Fibroblast of upper back skin (primary cell): ENCODE results near the gene ZNF619.
A peak's percentile ranks its signal among the peaks of the same experiment; 100 is the strongest.
"Not testable (repeated sequence)": the region's sequence is repeated elsewhere in the genome, so short reads cannot be mapped to it uniquely, and the experiment has no call there.

Source experiments
- DNase-seq: peaks from one replicate; pipeline ENCODE4 v3.0.0-alpha.2; 2013

Gene ZNF619

DNA sequence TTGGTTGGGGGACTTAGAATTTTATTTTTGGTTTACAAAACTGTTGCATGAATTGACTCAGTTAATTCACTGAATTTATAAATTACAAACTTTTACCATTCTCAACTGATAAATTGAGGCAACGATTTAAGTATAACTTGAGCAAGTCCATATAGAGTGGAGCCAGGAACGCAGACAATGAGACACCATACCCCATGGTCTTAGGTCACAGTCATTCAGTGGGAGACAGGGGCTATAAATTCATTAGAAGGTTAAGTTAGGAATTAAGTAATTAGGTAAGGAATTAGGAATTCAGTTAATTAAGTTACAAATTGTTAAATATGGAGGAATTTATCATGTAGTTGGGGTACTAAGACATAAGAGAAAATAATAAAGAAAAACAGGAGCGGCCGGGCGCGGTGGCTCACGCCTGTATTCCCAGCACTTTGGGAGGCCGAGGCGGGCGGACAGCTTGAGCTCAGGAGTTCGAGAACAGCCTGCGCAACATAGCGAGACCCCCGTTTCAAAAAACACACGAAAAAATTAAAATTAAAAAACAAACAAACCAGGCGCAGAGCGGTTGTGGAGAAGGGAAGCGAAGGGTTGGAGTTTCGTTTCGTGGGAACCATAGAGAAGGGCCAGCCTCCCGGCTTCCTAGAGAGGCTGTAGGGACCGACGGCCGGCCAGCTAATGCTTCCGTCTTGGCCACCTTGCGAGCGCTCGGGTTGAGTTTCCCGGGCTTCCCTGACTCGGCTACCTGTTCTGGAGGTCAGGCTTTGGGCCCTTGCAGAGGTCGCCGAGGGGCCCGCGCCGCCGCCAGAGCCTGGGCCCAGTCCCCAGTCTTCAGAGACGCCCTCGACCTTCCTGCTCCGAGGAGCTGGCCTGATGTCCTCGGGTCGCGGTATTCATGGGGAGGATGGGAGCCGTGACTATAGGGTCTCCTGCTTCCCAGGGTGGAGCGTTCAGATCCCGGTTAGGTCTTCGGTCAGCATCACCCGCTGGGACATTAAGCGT, at the start of gene ZNF619:
Gene ZNF619, plus strand, starts transcription at position 645 of the 993 bp plus-strand sequence. CDS start 858 bp downstream, outside the sequence.
- peak; percentile 73 for DNase-seq

DNA sequence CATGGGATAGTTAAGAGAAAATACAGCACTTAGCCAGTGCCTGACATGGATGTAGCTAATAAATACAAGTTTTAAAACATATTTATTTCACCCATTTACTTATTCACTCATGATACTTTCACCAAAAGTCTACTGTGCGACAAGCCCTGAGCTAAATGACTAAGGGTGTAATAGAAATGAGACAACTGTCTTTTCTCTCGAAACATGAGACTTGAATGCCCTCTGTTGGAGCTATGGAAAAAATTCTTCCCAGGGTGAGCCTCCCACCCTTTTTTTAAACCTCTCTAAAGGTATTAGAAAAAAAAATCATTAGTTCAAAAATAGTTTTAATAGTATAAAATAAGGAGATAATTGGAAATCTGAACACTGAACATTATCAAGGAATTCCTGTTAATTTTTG, 44.1 kb upstream of the ZNF619 start:
- DNase-seq = no peak

DNA sequence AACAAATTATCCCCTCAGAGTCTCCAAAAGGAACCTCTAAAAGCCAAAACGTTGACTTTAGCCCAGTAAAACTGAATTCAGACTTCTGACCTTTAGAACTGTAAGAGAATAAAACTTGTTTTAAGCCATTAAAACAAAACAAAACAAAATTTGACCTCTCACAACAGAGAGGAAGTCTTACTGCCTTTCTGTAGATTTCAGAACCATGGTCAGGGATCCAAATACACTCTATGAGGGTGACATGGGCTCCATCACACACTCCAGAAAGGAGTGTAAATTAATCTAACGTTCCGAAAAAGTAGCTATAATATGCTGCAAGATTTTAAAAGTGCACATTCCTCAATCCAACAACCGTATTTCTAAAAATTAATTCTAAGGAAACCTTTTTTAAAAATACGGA, 39.0 kb upstream of the ZNF619 start:
- DNase-seq = no peak

DNA sequence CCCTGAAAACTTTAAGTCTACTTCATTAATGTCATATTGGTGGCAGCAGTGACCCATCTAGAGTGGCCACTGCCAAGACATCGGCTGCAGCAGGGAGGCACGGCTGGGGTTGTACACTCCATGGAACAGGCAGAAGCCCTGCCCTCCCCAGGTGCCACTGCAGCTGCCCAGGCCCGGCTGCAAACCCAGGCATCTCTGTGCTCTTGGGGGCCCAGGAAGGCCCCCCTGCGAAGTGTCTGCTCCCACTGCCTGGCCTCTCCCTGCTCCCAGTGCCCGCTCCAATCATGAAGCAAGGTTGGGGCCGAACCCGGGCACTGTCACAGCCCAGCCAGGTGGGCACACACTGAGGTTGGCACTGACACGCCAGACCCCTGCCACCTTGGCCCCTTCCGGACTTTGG, 31.9 kb upstream of the ZNF619 start:
- DNase-seq = no peak

DNA sequence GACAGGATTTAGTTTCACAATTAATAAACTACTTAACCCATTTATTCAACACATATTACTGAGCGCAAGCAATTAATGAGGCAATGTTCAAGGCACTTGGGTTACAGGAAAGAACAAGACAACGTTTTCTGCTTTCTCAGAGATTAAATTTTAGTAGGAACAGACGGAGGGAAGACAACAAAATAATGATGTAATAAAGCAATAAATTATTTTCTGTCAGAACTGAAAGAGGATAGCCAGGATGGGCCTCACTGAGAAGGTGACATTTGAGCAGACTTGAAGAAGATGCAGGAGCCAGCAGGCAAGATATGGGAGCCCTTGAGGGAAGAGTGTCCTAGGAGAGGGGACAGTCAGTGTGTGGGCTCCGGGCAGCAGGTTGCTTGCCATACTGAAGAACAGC, 31.0 kb upstream of the ZNF619 start:
- no peak for DNase-seq

DNA sequence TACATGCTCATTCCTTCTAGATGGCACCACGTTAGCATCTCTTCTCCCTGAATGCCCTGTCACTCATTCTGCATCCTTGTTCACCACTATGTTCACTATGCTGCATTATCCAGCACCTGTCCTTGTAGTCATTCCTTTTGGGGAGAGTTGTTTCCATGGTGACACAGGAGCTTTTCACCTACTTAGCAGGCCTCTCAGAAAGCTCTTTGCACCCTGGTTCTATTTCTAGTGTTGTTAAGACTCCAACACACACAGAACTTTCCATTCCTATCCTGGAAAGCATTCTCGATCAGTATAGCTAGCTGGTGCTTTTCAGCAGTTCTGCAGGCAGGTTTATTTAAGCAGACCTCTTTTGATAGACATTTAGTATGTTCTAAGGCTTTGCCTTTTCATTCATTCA, 26.5 kb upstream of the ZNF619 start:
- no peak for DNase-seq

DNA sequence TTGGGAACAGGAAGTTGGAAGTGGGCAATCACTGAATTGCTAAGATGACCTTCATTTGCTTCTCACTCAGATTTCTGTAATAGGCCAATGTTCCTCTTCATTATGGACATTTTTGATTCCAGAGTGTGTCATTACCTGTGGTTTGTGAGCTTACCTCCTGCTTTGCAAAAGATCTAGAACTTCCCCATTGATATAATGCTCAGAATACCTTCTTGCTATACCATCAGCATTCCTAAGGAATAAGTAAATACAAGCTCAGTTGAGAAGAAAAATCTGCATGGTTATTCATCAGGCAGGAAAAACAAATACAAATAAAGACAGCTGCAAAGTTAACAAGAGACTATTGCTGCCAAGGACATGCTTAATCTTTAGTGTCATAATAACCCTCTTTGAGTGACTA, 25.4 kb upstream of the ZNF619 start:
- DNase-seq = no peak

DNA sequence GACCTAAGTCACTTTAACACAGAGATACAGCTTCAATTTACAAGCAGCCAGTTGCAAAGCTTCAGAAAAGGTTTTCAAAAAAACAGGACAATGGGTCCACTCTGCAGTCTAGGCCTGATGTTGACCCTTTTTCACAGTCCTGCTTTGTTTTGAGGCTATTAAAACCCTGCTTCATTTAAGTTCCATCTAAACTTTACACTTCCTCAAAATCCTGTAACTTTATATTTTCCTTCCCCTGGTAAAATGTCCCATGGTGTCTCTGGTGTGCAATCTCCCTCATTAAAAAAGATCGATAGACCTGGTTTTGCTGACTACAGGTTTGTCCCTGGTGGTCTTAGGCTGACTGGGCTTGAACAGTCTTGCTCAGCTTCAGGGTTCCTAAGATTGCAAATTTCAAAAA, 24.9 kb upstream of the ZNF619 start:
- no peak for DNase-seq

DNA sequence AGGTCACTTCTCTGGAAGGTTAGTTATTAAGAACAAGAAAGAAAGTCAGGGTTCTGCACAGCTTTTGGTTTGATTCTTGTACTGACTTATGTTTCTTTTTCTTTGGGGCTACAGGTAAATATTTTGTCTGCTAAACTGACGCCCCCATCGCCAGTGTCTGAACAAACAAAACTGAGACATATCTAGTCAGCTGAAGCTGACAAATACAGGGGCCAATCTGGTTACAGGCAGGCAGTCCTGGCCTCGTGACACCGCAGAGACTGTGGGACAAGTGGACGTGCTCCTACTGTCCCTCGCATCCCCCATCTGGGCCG, 24.4 kb upstream of the ZNF619 start:
- no peak for DNase-seq

DNA sequence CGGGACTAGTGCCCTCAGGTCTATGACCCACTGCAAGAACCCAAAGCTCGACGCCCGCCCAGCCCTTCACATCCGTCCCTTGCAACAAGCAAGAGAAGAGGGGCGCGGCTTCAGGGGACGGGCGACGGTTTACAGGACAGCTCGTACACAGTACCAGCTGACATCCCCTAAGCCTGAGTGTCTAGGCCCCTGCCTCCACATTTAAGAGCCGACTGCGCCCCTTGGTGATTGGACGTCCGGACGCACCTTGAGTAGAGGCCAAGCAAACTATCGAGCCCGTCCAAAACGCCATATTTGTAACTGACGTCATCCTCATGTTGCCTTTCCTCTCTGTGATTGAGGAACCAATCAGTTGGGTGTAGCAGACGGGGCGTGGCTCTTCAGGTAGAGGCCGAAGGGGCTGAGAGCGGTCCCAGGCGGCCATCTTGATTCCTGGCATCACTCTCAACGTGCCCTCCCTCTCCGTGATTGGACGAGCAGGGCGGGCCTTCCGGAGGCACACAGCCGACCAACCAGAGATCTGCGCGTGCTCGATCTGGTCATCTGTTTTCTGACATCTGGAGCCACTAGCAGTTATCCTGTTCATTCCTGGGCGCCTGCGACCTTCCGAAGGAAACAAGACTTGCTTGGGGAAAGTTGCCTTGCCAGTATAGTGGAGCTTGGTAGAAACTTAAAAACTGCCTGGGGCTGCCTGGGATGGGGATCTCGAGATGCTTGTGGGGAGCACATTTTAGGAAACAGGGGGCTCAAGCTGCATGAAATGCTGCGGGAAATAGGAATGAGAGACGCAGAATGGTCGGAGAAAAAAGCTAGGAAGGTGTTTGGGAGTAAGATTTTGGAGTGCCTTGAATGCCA, 23.8 kb upstream of the ZNF619 start:
- DNase-seq = peak; percentile 99

DNA sequence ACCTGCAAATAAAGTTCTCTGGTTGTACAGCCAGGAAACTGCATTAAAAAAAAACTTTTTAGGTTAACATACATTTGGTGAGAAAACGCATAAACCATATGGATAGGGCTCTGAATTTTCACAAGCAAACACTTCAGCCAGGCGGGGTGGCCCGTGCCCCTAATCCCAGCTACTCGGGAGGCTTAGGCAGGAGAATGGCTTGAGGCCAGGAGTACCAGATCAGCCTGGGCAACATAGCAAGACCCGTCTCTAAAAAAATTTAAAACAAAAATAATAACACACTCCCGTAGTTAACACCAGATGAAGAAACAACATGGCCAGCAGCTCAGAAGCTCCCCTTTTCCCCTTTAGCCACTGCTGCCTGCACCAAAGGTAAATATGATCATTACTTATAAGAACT, 23.0 kb upstream of the ZNF619 start:
- no peak for DNase-seq

DNA sequence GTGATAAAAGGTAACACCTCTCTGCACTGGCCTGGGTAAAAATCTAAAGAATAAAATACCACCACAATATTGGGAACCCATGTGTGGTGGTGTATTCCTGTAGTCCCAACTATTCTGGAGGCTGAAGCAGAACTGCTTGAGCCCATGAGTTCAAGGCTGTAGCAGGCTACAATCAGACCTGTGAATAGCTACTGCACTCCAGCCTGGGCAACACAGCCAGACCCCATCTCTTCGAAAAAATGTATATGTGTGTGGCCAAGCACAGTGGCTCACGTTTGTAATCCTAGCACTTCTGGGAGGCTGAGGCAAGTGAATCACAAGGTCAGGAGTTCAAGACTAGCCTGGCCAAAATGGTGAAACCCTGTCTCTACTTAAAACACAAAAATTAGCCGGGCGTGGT, 21.6 kb upstream of the ZNF619 start:
- no peak for DNase-seq

DNA sequence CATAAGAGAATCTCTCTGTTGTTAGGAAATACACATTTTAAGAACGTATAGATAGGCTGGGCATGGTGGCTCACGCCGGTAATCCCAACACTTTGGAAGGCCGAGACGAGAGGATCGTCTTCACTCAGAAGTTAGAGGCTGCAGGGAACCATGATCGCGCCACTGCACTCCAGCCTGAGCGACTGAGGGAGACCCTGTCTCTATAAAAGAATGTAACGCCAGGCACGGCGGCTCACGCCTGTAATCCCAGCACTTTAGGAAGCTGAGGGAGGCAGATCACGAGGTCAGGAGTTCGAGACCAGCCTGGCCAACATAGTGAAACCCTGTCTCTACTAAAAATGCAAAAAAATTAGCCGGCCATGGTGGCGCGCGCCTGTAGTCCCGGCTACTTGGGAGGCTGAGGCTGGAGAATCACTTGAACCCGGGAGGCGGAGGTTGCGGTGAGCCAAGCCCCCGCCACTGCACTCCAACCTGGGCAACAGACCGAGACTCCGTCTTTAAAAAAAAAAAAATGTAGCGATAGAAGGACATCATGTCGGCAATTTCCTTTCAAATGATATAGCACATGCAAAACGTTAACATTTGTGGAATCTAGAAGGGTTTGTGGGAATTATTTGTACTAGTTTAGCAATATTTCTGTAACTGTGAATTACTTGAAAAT, 20.5 kb upstream of the ZNF619 start:
- no peak for DNase-seq

DNA sequence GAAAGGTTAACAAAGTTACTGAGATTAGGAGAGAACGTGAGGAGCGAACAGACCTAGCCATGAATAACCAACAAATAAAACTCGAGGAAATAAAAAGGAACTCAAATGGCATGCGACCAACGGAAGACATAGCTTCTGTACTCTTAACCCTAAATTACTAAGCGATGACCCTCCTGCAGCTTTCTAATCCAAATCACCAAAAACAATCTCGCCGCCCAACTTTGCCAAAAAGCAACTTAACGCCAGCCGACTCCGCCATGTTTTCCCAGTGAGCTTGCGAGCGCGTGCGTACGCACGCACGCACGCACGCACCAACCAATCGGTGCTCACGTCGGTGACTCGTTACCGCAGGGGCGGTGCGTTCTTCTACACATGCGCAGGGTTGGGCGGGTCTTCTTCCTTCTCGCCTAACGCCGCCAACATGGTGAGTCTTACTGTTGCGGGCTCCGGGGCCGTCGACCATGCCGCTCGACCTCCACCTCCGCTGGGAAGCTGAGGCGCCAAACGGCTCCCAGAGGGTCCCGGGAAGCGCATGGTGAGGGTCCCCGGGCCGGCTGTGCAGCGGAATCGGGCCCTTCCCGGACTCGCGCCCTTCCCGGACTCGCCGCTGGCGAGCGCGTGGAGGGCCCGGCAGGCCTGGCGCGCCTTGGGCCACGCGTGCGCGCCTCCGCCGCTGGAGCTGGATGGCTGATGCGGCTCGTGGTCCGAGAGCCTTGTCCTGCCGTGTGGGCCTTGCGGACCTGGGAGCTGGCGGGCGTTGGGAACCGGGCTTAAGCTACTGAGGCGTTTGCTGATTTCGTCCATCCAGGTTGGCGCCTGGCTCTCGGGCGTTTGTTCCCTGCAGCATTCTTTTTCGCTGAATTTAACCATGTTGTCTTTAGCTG, 19.7 kb upstream of the ZNF619 start, which contains the start of gene RPL14:
Gene RPL14, plus strand, starts transcription at position 400 of the 884 bp plus-strand sequence. Its CDS starts 133 bp downstream, at position 533.
- DNase-seq = peak; percentile 97

DNA sequence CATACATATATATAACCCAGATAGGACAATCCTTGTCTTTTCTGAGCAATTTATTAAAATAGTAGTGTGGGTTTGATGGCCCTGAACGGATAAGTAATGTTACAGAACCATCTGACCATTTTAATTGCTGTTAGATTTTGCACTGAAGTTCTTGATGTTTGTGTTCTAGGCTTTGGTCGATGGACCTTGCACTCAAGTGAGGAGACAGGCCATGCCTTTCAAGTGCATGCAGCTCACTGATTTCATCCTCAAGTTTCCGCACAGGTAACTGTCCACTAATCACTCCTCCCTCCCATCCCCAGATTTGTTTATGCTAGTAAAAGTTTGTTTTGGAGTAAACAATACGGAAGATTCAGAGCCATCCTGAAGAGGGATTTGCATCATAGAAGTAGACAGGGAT, 18.4 kb upstream of the ZNF619 start:
- DNase-seq = no peak

DNA sequence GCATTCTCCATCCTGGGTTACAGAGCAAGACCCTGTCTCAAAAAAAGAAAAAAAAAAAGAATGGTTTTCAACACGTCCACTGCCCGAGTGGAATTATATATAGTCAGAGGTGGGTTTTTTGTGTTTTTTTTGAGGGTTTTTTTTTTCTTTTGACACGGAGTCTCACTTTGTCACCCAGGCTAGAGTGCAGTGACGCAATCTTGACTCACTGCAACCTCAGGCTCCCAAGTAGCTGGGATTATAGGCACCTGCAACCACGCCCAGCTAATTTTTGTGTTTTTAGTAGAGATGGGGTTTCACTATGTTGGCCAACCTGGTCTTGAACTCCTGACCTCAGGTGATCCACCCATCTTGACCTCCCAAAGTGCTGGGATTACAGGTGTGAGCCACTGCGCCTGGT, 16.4 kb upstream of the ZNF619 start:
- DNase-seq = not testable (repeated sequence)

DNA sequence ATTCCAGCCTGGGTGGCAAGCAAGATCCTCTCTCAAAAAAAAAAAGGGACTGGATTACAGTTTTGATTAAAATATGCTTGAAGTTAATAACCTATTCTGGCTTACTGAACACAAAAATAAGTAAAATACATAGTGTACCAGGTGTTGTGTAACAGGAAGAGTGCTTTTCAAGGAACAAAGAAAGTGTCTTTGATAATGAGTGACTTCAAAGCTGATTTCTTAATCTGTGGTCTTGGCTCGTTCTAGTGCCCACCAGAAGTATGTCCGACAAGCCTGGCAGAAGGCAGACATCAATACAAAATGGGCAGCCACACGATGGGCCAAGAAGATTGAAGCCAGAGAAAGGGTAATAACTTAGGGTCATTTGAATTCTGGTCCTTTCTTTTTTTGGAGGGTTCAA, 15.8 kb upstream of the ZNF619 start:
- DNase-seq = no peak

DNA sequence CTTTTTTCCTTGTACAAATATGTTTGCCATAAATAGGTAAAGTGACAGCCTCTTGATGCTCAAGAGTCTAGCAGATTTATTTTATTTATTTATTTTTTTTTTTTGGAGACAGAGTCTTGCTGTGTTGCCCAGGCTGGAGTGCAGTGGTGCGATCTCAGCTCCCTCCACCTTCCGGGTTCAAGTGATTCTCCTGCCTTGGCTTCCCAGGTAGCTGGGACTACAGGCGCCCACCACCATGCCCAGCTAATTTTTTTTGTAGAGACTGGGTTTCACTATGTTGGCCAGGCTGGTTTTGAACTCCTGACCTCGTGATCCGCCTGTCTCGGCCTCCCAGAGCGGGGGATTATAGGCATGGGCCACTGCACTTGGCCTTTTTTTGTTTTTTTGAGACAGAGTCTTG, 14.1 kb upstream of the ZNF619 start:
- DNase-seq = not testable (repeated sequence)

DNA sequence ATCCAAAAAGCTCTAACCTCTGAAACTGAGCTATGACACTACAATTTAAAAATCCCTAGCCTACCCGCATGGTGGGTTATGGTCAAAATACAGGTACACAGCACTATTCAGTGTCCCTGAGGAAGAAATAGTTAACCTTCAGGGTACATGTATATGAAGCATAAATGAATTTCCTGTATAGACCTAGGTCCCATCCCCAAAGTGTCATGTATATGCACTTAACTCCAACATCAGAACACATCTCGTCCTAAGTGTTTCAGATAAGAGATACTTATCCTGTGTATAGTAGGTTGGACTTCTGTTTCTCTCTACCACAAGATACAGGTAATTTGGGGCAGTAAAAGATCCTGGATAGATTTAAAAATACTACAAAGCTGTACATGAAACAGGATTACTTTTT, 13.3 kb upstream of the ZNF619 start:
- DNase-seq = no peak

DNA sequence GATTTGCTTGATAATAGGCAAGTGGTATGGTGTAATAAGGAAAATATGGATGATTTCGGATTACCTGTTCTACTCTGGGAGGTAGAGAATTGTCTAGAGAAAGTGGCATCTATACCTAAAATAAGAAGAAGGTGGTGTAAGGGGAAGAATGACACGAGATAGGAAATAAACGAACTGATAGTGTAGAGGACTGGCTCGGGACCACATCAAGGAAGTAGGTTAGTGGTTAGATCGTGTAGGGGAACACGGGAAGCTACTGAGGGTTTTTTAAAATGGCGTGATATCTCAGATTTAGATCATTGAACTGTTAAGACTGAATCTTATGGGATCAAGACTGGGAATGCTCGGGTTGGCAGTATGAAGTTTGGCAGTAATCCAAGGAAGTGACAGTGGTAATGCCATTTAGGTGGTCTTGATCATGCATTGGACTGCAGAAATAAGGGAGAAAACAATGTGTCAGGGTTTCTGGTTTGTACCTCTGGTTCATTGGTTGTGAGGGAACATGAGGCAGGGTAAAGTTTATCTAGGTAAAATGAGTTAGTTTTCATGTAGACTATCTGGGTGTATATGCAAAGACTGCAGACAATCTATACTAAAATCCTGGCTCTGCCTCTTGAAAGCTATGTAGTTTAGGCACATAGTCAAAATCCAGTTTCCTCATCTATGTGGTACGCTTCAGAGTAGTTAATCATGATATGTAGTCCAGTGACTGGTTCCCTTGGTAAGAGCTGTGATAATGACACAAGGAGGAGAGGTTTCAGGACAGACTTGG, 12.4 kb upstream of the ZNF619 start:
- no peak for DNase-seq

DNA sequence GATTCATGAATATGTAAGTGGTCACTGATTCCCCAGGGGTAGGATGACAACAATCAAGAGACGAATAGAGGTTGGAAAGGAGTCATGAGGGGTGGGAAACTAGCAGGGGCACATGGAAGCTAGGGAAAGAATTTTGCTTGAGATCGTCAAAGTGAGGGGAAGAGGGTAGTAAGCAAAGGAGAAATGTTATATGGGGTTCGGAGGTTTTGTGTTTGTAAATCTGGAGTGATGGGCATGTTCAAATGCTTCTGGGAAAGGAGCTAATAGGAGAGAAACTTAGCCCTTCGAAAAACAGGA, 11.9 kb upstream of the ZNF619 start:
- no peak for DNase-seq

DNA sequence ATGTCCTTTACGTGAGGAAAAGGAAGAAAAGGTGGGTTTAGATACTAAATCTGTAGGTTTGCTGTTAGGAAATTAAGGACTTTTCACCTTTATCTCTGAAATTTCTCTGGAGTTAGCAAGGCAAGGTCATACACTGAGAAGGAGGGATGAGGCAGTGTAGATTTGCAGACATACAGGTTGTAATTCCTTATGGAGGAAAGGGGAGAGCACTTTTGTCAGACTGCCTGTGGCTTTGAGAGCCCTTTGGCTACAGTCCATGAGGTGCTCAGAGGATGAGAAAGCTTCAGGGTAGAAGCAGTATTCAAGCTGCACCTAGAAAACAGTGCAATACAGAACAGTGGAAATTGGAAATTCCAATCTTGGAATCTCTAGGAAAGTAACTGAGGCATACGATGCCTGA, 11.5 kb upstream of the ZNF619 start:
- DNase-seq = no peak
